GM12872 (cell line): ENCODE measurements around the gene SULT6B1.

ENCODE experiments used
- CTCF ChIP-seq: IDR thresholded peaks from 3 replicates; pipeline ENCODE4 v1.5.1; 2011; ENCODE audit warnings: low read depth, mild to moderate bottlenecking, low read length, moderate library complexity; ENCODE audit not compliant: insufficient read depth

The SULT6B1 gene

GRCh38 chr2:37153224-37153623, 35.2 kb downstream of the SULT6B1 start:
- no peak for TF ChIP-seq CTCF

- no peak for TF ChIP-seq CTCF
These were observed 38.7 kb downstream of the SULT6B1 start for GRCh38 chr2:37149626-37150322.

GRCh38 chr2:37148325-37148724, 40.1 kb downstream of the SULT6B1 start:
- no peak for TF ChIP-seq CTCF

- no peak for TF ChIP-seq CTCF
These were observed 42.4 kb downstream of the SULT6B1 start for GRCh38 chr2:37146062-37146461.

- TF ChIP-seq CTCF, result no peak
These were observed 44.5 kb downstream of the SULT6B1 start for GRCh38 chr2:37143974-37144373.

GRCh38 chr2:37142546-37142945, 45.9 kb downstream of the SULT6B1 start:
- TF ChIP-seq CTCF, result no peak

GRCh38 chr2:37132914-37133313, 55.6 kb downstream of the SULT6B1 start:
- TF ChIP-seq CTCF, result no peak

- no peak for TF ChIP-seq CTCF
These were observed 63.1 kb downstream of the SULT6B1 start for GRCh38 chr2:37125416-37125815.
